Testis (tissue), 2 donors: ENCODE measurements around the gene ANKS4B.

ENCODE experiments used
- POLR2A ChIP-seq: fragments of 450-650 bp; IDR thresholded peaks from one replicate; pipeline ENCODE4 v1.6.1; 2017; ENCODE audit warnings: antibody characterized with exemption, mild to moderate bottlenecking, moderate library complexity
- TF ChIP-seq, protein P1 (sequence below), 3 experiments: fragments of 450-650 bp in 2 of 3; fragments of 200-600 bp in 1 of 3; sonication (generic) in 1 of 3; IDR thresholded peaks; one replicate each; pipeline ENCODE4 v1.5.1; 2016 to 2019; ENCODE audit warnings: antibody characterized with exemption in 3 of 3, mild to moderate bottlenecking in 2 of 3, moderate library complexity in 1 of 3

DNA sequence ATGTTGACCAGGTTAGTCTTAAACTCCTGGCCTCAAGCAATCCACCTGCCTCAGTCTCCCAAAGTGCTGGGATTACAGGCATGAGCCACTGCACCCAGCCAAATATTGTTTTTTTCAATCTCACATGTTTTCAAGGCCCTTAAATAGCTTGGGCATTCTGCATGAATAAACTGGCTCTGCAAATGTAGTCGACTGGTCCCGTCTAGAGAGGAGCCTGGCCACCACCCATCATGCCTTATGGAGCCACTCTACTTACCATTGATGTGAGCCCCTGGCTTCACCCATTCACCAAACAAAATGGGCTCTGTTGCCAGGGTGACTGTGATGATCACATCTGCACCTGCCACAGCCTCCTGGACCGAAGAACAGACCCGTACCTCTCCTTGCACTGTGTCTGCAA is 33.8 kb downstream of the ANKS4B start:
- TF ChIP-seq, protein P1, sequence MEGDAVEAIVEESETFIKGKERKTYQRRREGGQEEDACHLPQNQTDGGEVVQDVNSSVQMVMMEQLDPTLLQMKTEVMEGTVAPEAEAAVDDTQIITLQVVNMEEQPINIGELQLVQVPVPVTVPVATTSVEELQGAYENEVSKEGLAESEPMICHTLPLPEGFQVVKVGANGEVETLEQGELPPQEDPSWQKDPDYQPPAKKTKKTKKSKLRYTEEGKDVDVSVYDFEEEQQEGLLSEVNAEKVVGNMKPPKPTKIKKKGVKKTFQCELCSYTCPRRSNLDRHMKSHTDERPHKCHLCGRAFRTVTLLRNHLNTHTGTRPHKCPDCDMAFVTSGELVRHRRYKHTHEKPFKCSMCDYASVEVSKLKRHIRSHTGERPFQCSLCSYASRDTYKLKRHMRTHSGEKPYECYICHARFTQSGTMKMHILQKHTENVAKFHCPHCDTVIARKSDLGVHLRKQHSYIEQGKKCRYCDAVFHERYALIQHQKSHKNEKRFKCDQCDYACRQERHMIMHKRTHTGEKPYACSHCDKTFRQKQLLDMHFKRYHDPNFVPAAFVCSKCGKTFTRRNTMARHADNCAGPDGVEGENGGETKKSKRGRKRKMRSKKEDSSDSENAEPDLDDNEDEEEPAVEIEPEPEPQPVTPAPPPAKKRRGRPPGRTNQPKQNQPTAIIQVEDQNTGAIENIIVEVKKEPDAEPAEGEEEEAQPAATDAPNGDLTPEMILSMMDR (IDR thresholded peaks at IDR 0.05): no peak
- no peak for TF ChIP-seq POLR2A
